Superior temporal gyrus (tissue), 1 donor: ENCODE data around the gene ABI3BP.
"Not testable (repeated sequence)": the region's sequence is repeated elsewhere in the genome, so short reads cannot be mapped to it uniquely, and the experiment has no call there.

Experiments
- DNase-seq: peaks from one replicate; pipeline ENCODE4 v3.0.0-alpha.2; 2016; ENCODE audit errors: extremely low spot score

The ABI3BP gene, protein sequence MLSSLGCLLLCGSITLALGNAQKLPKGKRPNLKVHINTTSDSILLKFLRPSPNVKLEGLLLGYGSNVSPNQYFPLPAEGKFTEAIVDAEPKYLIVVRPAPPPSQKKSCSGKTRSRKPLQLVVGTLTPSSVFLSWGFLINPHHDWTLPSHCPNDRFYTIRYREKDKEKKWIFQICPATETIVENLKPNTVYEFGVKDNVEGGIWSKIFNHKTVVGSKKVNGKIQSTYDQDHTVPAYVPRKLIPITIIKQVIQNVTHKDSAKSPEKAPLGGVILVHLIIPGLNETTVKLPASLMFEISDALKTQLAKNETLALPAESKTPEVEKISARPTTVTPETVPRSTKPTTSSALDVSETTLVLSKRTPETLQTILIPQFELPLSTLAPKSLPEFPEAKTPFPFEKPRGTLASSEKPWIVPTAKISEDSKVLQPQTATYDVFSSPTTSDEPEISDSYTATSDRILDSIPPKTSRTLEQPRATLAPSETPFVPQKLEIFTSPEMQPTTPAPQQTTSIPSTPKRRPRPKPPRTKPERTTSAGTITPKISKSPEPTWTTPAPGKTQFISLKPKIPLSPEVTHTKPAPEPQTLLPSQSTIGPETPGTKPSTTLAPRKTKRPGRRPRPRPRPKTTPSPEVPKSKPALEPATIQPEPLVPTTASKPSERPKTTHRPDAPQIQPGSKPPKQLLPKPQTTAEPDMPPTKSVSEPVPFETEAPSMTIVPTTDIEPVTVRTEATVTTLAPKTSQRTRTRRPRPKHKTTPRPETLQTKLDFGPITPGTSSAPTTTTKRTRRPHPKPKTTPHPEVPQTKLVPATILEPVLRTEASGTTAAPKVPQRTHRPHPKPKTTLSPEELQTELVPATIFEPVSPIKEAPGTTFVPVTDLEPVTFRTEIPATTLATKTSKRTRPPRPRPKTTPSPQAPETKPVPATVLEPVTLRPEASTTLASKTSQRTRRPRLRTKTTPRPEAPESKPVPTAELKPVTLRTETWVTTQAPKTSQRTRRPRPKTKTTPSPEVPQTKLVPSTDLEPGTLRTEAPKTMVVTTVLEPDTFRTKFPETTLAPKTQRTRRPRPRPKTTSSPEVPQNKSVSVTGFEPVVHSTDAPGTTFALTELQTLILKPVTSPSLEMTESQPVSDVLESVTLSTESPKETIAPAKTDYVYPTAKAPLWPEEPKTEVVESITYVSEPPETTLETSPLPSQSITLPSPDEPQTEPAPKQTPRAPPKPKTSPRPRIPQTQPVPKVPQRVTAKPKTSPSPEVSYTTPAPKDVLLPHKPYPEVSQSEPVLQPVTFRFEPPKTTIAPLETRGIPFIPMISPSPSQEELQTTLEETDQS (N-terminal part only)

DNA sequence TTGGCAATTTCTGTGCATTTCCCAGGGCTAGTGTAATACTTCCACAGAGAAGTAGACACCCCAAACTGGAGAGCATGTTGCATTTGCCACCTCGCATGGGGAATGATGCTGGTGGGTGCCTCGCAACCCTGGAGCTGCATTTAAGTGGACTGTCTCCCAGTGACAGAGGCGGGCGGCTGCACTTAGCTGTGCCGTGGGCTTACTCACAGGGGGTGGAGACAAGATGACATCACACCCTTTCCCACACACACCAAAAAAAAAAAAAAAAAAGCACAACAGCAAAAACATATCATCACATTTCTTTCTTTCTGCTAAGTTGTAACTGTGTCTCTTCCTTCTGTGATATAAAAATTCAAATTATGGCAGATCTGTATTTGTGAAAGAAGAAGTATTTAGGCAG is at the start of gene ABI3BP:
Gene ABI3BP, minus strand, starts transcription at position 113 of the 400 bp plus-strand sequence. Its CDS starts 37 bp downstream, at position 76.
- no peak for DNase-seq

DNA sequence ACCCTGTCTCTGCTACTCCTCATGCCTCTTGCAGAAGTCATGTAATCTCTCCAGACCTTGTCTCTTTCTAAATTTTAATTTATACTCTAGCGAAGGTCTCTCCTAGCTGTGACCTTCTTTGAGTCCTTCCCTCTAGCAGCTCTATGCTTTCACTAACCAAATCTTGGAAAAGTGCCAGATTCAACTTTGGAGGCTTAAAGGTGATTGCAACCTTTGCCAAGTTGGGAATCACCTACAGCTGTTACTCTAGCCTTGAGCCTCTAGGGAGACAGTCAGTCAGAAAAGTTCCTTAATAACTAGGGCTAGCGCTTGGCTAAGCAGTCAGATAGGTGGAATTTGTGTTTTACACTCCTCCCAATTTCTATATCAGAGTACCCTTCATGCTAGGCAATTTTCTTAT is 46.1 kb upstream of the ABI3BP start:
- DNase-seq, result no peak

DNA sequence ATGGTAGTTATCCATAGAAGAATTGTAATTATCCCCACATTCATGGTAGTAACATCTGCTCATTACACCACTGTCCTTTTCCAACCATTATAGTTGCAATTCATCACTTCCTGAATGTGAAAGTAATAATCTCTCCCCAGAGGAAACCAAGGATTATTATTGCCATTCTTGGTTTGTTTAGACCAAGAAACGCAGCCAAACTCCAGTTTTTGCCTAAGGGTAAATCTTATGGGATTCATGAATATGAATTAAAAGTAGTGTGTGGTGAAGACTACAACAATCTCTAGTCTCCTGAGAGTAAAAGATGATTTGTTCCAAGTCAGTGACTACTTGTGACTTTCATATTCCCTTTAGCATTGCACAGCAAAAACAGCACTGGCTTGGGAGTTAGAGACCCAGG is 45.7 kb upstream of the ABI3BP start:
- no peak for DNase-seq

DNA sequence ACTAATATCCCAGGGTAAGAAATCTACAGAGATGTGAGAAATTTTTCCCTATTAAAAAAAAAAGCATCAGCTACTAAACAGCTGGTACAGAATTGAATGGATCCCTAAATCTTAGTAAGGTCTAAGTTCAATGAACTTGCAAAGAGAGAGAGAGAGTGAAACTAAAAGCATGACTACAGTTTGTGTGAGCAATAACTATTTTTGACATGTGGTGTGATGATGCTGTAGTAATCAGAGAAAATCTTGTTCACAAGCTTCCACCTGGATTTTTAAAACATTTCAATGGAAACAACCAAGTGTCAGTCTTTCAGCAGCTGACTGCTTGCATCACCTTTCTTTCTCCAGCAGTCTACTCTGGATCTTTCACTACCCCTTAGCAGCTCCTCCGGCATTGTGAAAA is 45.2 kb upstream of the ABI3BP start:
- DNase-seq, result no peak

DNA sequence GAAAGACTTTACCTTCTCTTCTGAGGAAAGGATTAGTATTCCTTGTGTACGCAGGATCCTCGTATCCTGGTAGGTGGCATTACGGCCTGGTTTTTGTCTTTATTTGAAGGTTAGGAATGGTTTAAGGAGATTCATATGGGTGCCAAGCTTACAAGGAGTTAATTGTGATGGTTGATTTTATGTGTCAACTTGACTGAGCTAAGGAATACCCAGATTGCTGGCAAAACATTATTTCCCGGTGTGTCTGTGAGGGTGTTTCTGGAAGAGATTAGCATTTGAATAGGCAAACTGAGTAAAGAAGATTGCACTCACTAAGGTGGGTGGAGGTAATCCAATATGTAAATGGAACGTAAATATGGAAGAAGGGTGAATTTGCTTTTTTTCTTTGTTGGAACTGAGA is 44.4 kb upstream of the ABI3BP start:
- no peak for DNase-seq

DNA sequence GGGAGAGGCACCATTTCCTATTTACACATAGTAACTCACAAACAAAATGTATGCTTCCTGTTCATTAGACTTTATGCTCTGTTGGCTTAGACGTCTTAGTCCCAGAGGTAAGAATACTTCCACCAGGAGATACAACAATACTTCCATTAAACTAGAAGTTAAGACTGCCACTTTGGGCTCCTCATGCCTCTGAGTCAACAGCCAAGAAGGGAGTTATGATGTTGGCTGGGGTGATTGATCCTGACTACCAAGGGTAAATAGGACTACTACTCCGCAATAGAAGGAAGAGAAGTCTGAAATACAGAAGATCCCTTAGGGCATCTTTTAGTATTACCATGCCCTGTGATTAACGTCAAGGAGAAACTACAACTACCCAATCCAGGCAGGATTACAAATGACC is 43.5 kb upstream of the ABI3BP start:
- DNase-seq, result no peak

DNA sequence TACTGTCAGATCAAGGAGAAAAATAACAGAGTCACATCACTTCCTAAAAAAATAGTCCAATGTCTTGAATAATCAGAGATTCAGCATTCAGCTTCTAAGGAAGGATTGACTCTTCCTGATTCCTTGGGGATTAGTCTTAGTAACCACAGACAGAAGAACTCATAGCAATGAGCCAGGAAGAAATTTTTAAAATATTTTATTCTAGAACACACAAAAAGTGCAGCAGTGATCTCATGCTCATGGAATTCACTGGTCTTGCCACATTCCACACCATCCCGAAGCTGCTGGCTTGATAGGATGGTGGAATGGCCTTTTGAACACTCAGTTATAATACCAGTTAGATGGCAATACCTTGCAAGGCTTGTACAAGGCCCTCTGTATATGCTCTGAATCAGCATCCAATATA is 43.0 kb upstream of the ABI3BP start:
- DNase-seq, result no peak

DNA sequence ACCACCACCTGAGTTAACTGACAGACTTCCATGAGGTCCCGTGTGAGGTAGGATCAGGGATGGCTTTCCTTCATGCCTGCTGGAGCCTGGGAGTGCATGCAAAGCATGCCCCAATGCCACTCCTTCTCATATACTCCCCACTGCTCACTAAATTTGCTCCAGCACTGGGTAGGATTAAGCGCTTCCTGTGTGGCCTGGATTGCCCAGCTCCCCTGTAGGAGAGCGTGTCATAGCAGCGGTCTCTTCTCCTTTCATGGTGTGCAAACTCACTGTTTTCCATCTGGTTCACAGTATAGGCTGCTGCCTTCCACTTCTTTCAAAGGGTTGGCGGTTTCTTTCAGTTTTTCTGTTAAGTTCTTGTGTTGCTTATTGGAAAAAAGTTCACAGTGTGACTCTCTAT is 34.1 kb upstream of the ABI3BP start:
- no peak for DNase-seq

DNA sequence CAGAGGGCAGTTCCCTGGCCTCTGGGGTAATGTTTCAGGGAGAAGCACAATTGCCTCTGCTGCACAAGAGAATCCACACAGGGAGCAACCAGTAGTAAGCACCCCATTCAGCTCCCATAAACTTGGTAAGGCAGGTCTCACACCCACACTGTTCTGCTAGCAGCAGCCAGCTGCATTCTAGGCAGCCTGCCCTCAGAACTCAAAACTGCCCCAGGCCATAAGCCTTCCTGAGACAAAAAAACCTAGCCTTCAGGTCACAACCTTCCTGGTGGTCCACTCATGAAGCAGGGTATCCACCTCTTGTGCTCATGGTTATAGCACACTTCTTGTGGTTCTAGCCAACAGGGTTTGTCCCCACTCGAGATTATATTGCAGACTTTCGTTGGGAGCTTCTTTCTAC is 33.7 kb upstream of the ABI3BP start:
- DNase-seq, result no peak

DNA sequence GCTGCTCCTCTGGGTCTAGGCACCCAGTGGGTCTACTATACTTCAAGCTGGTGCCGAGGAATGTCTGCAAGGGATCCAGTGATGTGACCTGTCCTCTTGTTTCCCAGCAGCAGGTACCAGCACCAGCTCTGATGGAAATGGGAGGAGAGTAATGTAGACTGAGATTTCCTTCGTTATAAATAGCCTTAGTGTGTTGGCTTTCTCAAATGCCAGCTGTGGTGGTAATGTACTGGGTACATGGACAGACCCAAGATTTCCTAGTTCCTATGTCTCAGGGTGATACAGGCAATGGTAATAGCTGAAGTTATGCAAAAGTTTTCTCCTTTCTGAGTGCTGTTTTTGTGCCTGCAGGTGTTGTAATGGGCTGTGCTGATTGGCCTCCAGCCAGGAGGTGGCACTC is 33.0 kb upstream of the ABI3BP start:
- DNase-seq, result no peak

DNA sequence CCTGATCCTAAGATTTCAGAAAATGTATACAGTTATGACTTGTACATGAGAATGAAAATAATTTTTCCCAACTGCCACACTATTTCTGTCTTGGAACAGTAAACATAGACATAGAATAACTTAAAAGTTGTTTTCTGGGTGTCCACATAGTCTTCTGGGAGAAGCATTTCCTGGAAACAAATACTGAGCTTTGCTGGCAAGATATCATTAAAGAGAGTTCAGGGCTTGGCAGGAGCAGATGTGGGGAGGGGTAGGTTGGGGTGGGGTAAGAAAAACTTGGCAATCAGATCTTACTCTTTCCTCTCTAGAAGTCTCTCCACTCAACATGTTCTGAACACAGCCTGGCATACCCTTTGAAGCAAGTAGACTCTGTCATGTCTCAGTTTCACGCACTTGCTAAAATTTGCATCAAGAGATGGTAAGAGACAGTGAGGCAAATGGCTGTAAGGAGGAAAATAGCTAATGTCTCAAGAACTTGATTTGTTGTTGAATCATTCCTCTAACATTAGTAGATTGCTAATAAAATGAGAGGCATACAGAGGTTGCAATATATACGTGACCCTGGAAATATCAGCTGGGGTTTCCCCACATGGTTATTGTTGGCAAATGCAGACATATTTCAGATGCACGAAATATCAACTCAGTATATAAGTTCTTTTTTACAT is 27.3 kb upstream of the ABI3BP start:
- DNase-seq, result no peak

DNA sequence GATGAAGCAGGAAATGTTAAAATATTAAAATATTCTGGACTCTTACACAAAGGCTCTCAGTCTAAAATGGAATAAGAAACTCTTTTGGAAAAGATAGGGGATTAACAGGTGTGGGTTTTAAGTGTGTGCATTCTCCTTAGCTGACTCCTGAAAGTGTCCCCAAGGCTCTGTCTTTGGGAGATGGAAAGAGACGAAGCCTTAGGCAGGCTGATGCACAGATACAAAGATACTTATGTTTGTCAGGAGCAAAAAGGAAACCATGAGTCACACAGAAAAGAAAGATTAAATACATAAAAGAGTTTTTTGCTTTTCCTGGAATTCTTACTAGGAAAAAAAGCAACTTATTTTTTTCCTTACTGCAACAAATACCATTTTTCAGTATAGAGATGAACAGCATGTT is 23.8 kb upstream of the ABI3BP start:
- no peak for DNase-seq

DNA sequence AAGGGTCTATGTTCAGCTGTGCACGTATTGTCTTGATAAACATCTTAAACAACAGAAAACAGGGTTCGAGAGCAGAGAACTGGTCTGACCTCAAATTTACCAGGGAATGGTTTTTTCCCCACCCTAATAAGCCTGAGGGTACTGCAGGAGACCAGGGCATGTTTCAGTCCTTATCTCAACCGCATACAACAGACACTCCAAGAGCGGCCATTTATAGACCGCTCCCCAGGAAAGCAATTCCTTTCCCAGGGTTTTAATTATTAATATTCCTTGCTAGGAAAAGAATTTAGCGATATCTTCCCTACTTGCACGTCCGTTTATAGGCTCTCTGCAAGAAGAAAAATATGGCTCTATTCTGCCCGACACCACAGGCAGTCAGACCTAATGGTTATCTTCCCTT is 19.1 kb upstream of the ABI3BP start:
- DNase-seq, result not testable (repeated sequence)

DNA sequence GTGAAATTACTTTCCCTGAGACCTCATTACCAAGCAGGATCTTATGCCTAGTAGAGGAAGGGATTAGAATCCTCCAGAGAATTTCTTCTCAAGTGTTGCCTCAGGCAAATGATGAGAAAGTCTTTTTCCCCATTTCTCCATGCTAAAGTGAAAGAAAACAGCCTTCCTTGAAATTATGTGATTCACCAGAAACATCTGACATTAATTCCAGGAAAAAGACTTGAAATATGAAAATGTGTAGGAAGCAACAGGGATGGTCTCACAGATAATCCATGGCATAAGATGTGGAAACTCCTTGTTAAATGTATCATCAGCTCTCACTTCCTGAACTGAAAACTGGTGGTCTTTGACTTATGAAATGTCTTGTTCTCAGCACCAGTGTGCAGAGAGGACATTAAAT is 17.9 kb upstream of the ABI3BP start:
- no peak for DNase-seq

DNA sequence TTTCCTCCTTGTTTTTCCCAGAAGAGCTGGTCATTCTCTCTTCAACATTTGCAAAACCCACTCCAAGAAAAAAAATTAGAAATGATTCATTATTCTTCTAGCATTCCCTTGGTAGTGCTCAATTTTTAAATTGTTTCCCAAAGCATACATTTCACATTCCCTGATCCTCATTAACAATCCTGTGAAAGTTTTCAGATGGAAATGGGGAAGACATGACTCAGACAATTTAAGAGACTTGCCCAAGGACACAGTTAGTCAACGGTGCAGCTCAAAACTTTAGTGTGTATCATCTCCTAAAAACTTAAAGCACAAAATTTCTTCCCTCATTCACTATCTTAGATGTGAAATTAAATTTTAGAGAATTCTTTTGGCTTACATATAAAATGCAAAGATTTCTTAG is 17.1 kb upstream of the ABI3BP start:
- no peak for DNase-seq

DNA sequence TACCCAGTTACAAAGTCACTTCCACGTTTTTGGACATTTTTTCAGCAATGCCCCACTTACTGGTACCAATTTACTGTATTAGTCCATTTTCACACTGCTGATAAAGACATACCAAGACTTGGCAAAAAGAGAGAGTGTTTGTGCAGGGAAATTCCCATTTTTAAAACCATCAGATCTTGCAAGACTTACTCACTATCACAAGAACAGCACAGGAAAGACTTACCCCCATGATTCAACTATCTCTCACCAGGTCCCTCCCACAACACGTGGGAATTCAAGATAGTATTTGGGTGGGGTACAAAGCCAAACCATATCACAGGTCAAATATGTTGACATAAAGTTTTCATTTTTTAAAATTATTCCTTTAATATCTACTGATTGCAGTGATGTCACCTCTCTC is 16.2 kb upstream of the ABI3BP start:
- DNase-seq, result no peak

DNA sequence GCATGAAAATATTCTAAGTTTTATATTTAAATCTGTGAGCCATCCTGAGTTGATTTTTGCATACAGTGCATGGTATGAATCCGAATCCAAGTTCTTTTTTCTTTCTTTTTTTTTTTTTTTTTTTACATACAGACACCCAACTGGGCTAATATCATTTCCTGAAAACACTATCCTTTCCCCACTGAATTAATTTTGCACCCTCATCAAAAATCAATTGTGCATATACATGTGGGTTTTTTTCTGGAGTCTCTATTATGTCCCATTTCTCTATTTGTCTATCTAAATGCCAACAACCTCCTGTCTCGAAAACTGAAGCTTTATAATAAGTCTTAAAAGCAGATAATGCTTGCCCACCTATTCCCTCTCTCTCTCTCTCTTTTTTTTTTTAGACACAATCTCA is 5.9 kb upstream of the ABI3BP start:
- no peak for DNase-seq

DNA sequence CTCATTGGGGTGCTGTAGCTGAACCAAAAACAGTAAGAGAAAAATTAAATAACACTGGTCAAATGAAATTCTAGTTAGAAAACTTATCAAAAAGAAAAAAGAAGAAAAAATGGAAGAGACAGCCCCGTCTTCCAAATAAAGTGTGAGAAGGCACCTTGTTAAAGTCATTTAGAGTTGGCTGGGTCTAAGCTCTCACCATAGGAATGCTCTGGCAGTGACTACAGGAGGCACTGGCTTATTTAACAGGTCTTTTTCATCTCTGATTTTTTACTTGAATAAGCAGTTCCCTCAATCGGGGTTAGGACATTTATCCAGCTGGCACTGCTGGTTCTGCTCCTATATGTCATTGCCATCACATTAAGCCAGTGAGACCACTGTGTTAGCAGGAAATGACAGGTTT is 1.6 kb upstream of the ABI3BP start:
- DNase-seq, result no peak

DNA sequence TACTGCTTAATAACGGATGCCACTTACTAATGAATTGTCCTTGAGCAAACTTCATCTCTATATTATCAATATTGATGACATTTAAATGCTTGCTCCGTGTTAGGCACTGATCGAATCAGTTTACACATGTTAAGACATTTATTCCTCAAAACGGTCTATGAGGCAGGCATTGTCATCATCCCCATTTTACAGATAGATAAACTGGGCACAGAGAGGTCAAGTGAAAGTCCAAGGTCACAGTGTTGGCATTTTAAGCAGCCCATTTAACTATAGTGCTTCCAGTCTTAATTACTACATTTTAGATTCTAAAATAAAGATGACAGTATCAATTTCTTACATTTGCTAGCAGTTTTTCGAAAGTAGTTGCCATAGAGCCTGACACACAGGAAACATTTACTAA is 966 bp upstream of the ABI3BP start:
- DNase-seq, result no peak

DNA sequence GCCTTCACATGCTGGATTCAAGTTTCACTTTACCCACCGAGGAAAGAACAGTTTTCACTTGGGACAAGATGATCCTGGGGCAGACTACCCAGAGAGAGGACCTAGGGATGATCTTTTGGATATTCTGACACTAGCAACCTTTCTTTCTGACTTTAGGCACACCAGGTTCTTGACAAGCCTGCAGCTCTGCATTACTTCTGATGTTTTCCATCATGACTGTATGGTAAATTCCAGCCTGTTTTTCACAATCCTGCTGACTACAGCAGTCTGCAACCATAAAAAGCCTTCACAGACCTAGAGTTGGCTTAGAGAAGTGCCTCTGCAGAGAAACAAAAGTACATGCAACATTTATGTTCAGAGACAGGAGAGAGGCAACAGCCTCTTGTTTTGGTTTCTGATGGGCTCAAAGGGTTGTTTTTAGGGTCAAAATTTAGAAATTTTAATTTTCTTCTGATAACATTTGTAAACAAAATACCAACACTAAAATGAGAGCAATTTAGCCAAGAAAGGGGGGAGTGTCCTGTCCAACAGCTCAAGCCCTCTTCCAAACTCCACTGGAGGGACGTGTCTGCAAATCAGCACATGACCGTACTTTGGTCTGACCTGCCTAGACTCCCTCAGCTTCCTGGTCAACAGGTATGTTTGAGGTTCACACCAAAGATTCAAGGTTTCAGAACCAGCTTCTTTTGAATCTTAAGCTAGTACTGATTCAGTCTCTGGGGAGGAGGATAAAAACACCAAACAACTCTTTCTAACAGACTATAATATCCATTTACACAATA is 799 bp downstream of the ABI3BP start:
- DNase-seq, result no peak

DNA sequence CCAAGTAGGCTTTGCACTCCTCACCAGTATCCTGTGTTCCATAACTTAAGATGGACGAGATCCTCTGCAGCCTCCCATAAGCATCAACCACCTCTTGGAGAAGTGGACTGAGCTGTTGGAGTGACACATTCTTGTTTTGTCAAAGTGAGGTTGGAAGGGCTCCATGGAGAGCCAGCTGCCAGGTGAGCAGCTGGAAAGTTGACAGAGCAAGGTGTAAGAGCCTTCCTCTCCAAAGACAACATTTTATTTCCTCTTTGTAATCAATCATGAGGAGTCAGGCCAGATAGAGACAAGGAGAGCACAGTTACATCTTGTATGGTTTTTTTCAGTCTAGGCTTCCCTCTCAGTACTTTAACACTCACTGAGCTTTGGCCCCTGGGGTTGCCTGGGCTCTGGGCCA is 5.1 kb downstream of the ABI3BP start:
- no peak for DNase-seq
